Measurements from ENCODE around the gene S100A3. TPM values are rescaled to one million over a fixed set of nuclear protein-coding genes. Genes with fewer than 3 reads are reported as not detected.

The S100A3 gene
- total RNA-seq, 2 experiments from 2014 or later = not detected

DNA sequence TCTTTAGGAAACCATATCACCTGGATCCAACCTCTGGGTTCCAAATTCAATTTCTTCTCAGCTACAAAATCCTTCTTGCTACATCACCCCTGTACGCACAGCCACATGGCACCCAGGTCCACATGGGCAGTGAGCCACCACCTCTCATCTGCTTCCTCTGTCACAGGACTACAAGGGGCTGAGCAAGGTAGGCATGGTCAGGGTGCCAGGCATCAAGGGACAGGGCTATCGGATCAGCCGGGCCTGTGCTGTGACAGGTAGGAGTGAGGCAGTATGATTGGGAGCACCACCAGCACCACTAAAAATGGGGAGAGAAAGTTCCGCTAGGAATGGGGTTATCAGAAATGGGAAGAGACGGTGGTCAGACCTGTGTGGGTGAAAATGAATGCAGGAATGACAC lies 42.7 kb downstream of the S100A3 start:
- Mint-ChIP-seq H3K36me3 (no peaks in the 10 kb centered on the region), H3K4me1 (ENCODE audit: low read depth) (peaks cover 9% of the 10 kb centered on the region), H3K4me3 (no peak overlapping the region), H3K27ac (no peak overlapping the region), H3K9me3 (no peaks in the 10 kb centered on the region), H3K27me3 (no peaks in the 10 kb centered on the region)
- no peak for DNase-seq
- CTCF ChIA-PET = interaction anchor here (6.2 kb wide), 1 partner anchor 65 kb away, joined by 153 read pairs; no protein-coding TSS in a partner anchor
- intact Hi-C loops (cut with micrococcal nuclease) = no loop called here
- POLR2A ChIA-PET = no interaction called here

DNA sequence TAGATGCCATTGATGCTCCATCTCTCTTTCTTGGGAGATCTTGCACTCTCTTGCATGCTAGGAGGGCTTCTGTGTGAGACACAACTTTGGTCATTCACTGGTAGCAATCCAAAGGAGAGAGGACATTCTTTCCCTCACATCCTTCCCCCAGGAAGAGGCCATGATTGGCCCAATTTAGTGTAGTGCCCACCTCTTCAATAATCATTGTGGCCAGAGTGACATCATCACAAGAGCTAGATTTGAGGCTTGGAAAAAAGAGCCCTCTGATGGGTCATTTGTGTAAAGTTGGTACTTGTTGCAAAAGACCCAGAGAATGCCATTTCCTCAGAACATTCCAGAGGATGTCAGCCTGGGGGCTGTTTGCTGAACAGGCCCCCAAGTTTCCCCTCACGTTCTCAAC lies 43.5 kb downstream of the S100A3 start:
- intact Hi-C loops (cut with micrococcal nuclease) = no loop called here
- Mint-ChIP-seq H3K27ac (no peak overlapping the region), H3K4me1 (ENCODE audit: low read depth) (peaks cover under 1% of the 10 kb centered on the region), H3K9me3 (no peaks in the 10 kb centered on the region), H3K4me3 (no peak overlapping the region), H3K27me3 (no peaks in the 10 kb centered on the region), H3K36me3 (no peaks in the 10 kb centered on the region)
- ChIA-PET POLR2A (no interaction called here), CTCF (interaction anchor here (3.0 kb wide), 1 partner anchor 11 kb away, joined by 13 read pairs; no protein-coding TSS in a partner anchor)
- DNase-seq = no peak

DNA sequence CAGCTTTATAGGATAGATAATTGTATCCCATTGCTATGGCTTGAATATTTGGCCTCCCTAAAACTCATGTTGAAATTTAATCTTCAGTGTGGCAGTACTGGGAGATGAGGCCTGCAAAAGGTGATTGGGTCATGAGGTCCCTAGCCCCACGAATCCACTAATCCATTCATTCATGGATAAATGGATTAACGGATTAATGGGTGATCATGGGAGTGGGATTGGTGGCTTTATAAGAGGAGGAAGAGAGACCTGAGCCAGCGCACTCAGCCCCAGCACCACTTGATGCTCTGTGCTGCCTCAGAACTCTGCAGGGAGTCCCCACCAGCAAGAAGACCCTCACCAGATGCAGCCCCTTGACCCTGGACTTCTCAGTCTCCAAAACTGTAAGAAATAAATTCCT lies 45.3 kb downstream of the S100A3 start:
- intact Hi-C loops (cut with micrococcal nuclease) = no loop called here
- DNase-seq = no peak
- POLR2A ChIA-PET = no interaction called here
- Mint-ChIP-seq H3K9me3 (no peaks in the 10 kb centered on the region), H3K27ac (no peak overlapping the region), H3K4me1 (ENCODE audit: low read depth) (no peaks in the 10 kb centered on the region), H3K4me3 (no peak overlapping the region), H3K36me3 (no peaks in the 10 kb centered on the region), H3K27me3 (peaks cover 9% of the 10 kb centered on the region)
- CTCF ChIA-PET = interaction anchor here (0.7 to 3.0 kb wide), 4 partner anchors 9 to 151 kb away, joined by 3 to 13 read pairs (median 4); no protein-coding TSS in a partner anchor

DNA sequence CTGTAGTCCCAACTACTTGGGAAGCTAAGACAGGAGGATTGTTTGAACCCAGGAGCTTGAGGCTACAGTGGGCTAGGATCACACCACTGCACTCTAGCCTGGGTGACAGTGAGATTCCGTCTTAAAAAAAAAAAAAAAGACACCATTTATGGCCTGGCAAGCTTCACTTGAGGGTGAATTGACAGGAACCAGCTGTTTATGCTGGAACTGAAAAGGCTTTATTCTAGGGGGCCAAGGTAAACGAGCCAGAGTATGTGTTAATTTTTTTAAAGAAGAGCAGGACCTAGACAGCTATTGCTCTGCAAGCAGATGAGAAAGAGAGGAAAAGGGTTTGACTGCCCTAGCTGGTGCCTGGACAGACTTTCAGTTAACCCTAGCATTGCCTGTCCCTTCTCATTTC lies 50.3 kb downstream of the S100A3 start:
- no peak overlapping the region for H3K4me3 Mint-ChIP-seq
- H3K27me3 Mint-ChIP-seq = peaks cover 20% of the 10 kb centered on the region
- H3K4me1 Mint-ChIP-seq (ENCODE audit: low read depth) = no peaks in the 10 kb centered on the region
- POLR2A ChIA-PET = no interaction called here
- CTCF ChIA-PET = interaction anchor here (0.8 to 1.3 kb wide), 3 partner anchors 12 to 147 kb away, joined by 3 to 9 read pairs (median 4); no protein-coding TSS in a partner anchor
- no peak for DNase-seq
- intact Hi-C loops (cut with micrococcal nuclease) = no loop called here
- H3K27ac Mint-ChIP-seq = no peak overlapping the region
- H3K9me3 Mint-ChIP-seq = no peaks in the 10 kb centered on the region
- no peaks in the 10 kb centered on the region for H3K36me3 Mint-ChIP-seq

Other genes starting within 250 kb of the S100A3 start
- not detected for gene PGLYRP3, start 236.3 kb downstream of the S100A3 start, total RNA-seq
- gene PGLYRP4, start 200.4 kb downstream of the S100A3 start, total RNA-seq = not detected
- gene S100A9, start 191.4 kb downstream of the S100A3 start, total RNA-seq = not detected
- not detected for gene S100A12, start 173.6 kb downstream of the S100A3 start, total RNA-seq
- not detected for gene S100A8, start 158.2 kb downstream of the S100A3 start, total RNA-seq
- not detected for gene S100A7A, start 132.7 kb downstream of the S100A3 start, total RNA-seq
- gene S100A7, start 88.6 kb downstream of the S100A3 start, total RNA-seq = not detected
- gene S100A6, start 13.3 kb downstream of the S100A3 start, total RNA-seq = 100 to 1,000 TPM; 503 to 513 TPM
- gene S100A5, start 8.3 kb downstream of the S100A3 start, total RNA-seq = 1 to 10 TPM; 3.3 to 4.0 TPM
- gene S100A4, start 3.5 kb downstream of the S100A3 start, total RNA-seq = 100 to 1,000 TPM; 352 to 382 TPM
- gene S100A2, start 16.6 kb upstream of the S100A3 start, total RNA-seq = 1 to 10 TPM; 3.5 to 5.3 TPM
- not detected for gene S100A16, start 63.9 kb upstream of the S100A3 start, total RNA-seq
- under 1 TPM; 0.26 to 0.46 TPM for gene S100A14, start 67.1 kb upstream of the S100A3 start, total RNA-seq
- gene S100A13, start 78.2 kb upstream of the S100A3 start, total RNA-seq = 10 to 100 TPM; 11.6 to 13.6 TPM
- gene S100A1, start 79.2 kb upstream of the S100A3 start, total RNA-seq = not detected
- 10 to 100 TPM; 92.5 to 94.7 TPM for gene CHTOP, start 84.8 kb upstream of the S100A3 start, total RNA-seq
- 10 to 100 TPM; 31.3 to 32.1 TPM for gene SNAPIN, start 109.4 kb upstream of the S100A3 start, total RNA-seq
- gene ILF2, start 121.7 kb upstream of the S100A3 start, total RNA-seq = 100 to 1,000 TPM; 315 to 323 TPM
- under 1 TPM; 0.05 to 0.07 TPM for gene NPR1, start 129.4 kb upstream of the S100A3 start, total RNA-seq
- 10 to 100 TPM; 45.5 to 47.7 TPM for gene INTS3, start 178.8 kb upstream of the S100A3 start, total RNA-seq
- 1 to 10 TPM; 5.9 to 7.8 TPM for gene SLC27A3, start 226.1 kb upstream of the S100A3 start, total RNA-seq